Breast epithelium (tissue), 4 donors: Measurements from ENCODE around the gene TFF3. TPM values are rescaled to one million over a fixed set of nuclear protein-coding genes. Genes with fewer than 3 reads are reported as not detected.

Experiments used
- DNase-seq, 2 donors: peaks; one replicate each; pipeline ENCODE4 v3.0.0-alpha.2; 2019; ENCODE audit warnings: low spot score in 2 of 2
- H3K27ac ChIP-seq, 2 donors: fragments of 200-600 bp; sonication (generic) in 1 of 2; one replicate each; pipeline ENCODE4 v1.5.1; 2016 to 2019; ENCODE audit warnings: mild to moderate bottlenecking in 1 of 2
- H3K27me3 ChIP-seq, 2 donors: fragments of 200-600 bp; sonication (generic) in 1 of 2; one replicate each; pipeline versions ENCODE4 v1.5.1 to v1.6.0; 2017 to 2019; ENCODE audit warnings: control low read depth in 1 of 2, mild to moderate bottlenecking in 1 of 2
- H3K36me3 ChIP-seq: fragments of 200-600 bp; one replicate; pipeline ENCODE4 v1.5.1; 2019
- H3K4me1 ChIP-seq, 2 donors: fragments of 200-600 bp; sonication (generic); one replicate each; pipeline ENCODE4 v1.5.1; 2016 to 2019; ENCODE audit warnings: control low read depth in 1 of 2
- H3K4me3 ChIP-seq, 3 donors: fragments of 200-600 bp; sonication (generic); 1 replicate in 2 of 3; 2 replicates in 1 of 3; pipeline ENCODE4 v1.5.1; 2016 to 2019; ENCODE audit warnings: mild to moderate bottlenecking in 3 of 3, moderate library complexity in 2 of 3
- H3K9me3 ChIP-seq, 2 donors: fragments of 200-600 bp; sonication (generic) in 1 of 2; one replicate each; pipeline ENCODE4 v1.5.1; 2016 to 2019; ENCODE audit warnings: control low read depth in 1 of 2
- POLR2A ChIP-seq: fragments of 450-650 bp; IDR thresholded peaks from one replicate; pipeline ENCODE4 v1.6.1; 2016; ENCODE audit warnings: antibody characterized with exemption, mild to moderate bottlenecking, moderate library complexity
- POLR2AphosphoS5 ChIP-seq, 3 donors: sonication (generic); formaldehyde crosslinking; IDR thresholded peaks; one replicate each; pipeline ENCODE4 v1.6.1; 2017; ENCODE audit warnings: antibody characterized with exemption in 3 of 3
- intact Hi-C: fragments of 100-400 bp; cut with DNase I; formaldehyde crosslinking; loops from one replicate; pipeline ENCODE4 v1.15.1; 2023; ENCODE audit warnings: low total_unique reads
- total RNA-seq, 3 donors: library from RNA; depleted of rRNA; stranded (reverse); fragments of >200 nt; gene quantifications; one replicate each; pipeline ENCODE4 v1.1.0, GENCODE V29; 2016
- TF ChIP-seq, protein P1 (sequence below), 3 donors: fragments of 450-650 bp; IDR thresholded peaks; one replicate each; pipeline ENCODE4 v1.5.1; 2016 to 2017; ENCODE audit warnings: antibody characterized with exemption in 3 of 3, mild to moderate bottlenecking in 3 of 3, moderate library complexity in 3 of 3

Gene TFF3
- total RNA-seq, 3 donors from 2014 or later, result 0.96 to 108 (median 11.4) TPM

- H3K36me3 ChIP-seq, result no peaks in the 10 kb centered on the region
- H3K27me3 ChIP-seq, result peaks cover 0 to 9% of the 10 kb centered on the region in 2 donors
- no peak overlapping the region for H3K4me3 ChIP-seq
- TF ChIP-seq POLR2AphosphoS5 (IDR thresholded peaks at IDR 0.05) (no peak), POLR2A (no peak)
- TF ChIP-seq, protein P1, sequence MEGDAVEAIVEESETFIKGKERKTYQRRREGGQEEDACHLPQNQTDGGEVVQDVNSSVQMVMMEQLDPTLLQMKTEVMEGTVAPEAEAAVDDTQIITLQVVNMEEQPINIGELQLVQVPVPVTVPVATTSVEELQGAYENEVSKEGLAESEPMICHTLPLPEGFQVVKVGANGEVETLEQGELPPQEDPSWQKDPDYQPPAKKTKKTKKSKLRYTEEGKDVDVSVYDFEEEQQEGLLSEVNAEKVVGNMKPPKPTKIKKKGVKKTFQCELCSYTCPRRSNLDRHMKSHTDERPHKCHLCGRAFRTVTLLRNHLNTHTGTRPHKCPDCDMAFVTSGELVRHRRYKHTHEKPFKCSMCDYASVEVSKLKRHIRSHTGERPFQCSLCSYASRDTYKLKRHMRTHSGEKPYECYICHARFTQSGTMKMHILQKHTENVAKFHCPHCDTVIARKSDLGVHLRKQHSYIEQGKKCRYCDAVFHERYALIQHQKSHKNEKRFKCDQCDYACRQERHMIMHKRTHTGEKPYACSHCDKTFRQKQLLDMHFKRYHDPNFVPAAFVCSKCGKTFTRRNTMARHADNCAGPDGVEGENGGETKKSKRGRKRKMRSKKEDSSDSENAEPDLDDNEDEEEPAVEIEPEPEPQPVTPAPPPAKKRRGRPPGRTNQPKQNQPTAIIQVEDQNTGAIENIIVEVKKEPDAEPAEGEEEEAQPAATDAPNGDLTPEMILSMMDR (IDR thresholded peaks at IDR 0.05), result no peak
- no peak for DNase-seq
- H3K4me1 ChIP-seq, result no peaks in the 10 kb centered on the region
- H3K27ac ChIP-seq, result no peak overlapping the region
- intact Hi-C loops, result no loop called here
- H3K9me3 ChIP-seq, result peaks cover 8 to 11% of the 10 kb centered on the region in 2 donors
Measured at GRCh38 chr21:42361286-42361685, 46.1 kb upstream of the TFF3 start.

DNA sequence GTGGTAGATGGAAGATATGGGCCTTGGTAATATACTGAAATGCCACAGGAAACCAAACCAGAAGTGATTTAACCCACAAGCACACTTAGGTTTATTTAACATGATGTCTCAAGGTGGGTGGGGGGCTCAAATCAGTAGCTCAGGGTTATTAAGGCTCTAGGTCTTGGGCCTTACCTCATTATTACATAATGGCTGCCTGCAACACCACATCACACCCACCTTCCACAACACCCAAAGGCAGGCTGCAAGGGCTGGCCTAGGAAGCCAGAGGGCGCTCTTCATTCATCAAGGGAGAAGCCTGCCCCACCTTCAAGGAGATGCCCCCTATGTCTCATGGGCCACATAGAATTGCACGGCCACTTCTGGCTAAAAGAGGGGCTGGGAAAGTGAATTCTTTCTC, 45.1 kb upstream of the TFF3 start:
- no peak for DNase-seq
- intact Hi-C loops, result no loop called here
- Histone ChIP-seq H3K36me3 (no peaks in the 10 kb centered on the region), H3K9me3 (peaks cover 8 to 11% of the 10 kb centered on the region in 2 donors), H3K27me3 (peaks cover 0 to 8% of the 10 kb centered on the region in 2 donors), H3K4me3 (no peak overlapping the region), H3K4me1 (no peaks in the 10 kb centered on the region), H3K27ac (no peak overlapping the region)
- TF ChIP-seq POLR2AphosphoS5 (IDR thresholded peaks at IDR 0.05) (no peak), POLR2A (no peak)
- TF ChIP-seq, protein P1 (IDR thresholded peaks at IDR 0.05), result no peak

GRCh38 chr21:42358937-42359336, 43.7 kb upstream of the TFF3 start:
- Histone ChIP-seq H3K27me3 (no peaks in the 10 kb centered on the region), H3K36me3 (no peaks in the 10 kb centered on the region), H3K4me1 (no peaks in the 10 kb centered on the region), H3K27ac (no peak overlapping the region), H3K9me3 (peaks cover 8 to 11% of the 10 kb centered on the region in 2 donors), H3K4me3 (no peak overlapping the region)
- TF ChIP-seq POLR2AphosphoS5 (IDR thresholded peaks at IDR 0.05) (no peak), POLR2A (no peak)
- TF ChIP-seq, protein P1 (IDR thresholded peaks at IDR 0.05), result no peak
- no peak for DNase-seq
- intact Hi-C loops, result no loop called here

GRCh38 chr21:42358261-42358660, 43.1 kb upstream of the TFF3 start:
- no peak overlapping the region for H3K4me3 ChIP-seq
- intact Hi-C loops, result no loop called here
- H3K4me1 ChIP-seq, result no peaks in the 10 kb centered on the region
- H3K27ac ChIP-seq, result no peak overlapping the region
- H3K9me3 ChIP-seq, result peaks cover 8 to 11% of the 10 kb centered on the region in 2 donors
- H3K36me3 ChIP-seq, result no peaks in the 10 kb centered on the region
- TF ChIP-seq, protein P1 (IDR thresholded peaks at IDR 0.05), result no peak
- no peak for TF ChIP-seq POLR2A
- TF ChIP-seq POLR2AphosphoS5 (IDR thresholded peaks at IDR 0.05), result no peak
- no peaks in the 10 kb centered on the region for H3K27me3 ChIP-seq
- no peak for DNase-seq

GRCh38 chr21:42357307-42357706, 42.1 kb upstream of the TFF3 start:
- Histone ChIP-seq H3K4me3 (no peak overlapping the region), H3K9me3 (peaks cover 8 to 11% of the 10 kb centered on the region in 2 donors), H3K27me3 (no peaks in the 10 kb centered on the region), H3K4me1 (no peaks in the 10 kb centered on the region), H3K36me3 (no peaks in the 10 kb centered on the region), H3K27ac (no peak overlapping the region)
- no peak for DNase-seq
- no peak for TF ChIP-seq POLR2A
- TF ChIP-seq, protein P1 (IDR thresholded peaks at IDR 0.05), result no peak
- no peak for TF ChIP-seq POLR2AphosphoS5 (IDR thresholded peaks at IDR 0.05)
- intact Hi-C loops, result no loop called here
